HG03066 (cell line): ENCODE measurements around the gene CGN.

Source experiments
- ATAC-seq: cut with Tn5 transposase; IDR thresholded peaks from one replicate; pipeline ENCODE4 v1.9.1; 2021; ENCODE audit warnings: low read depth; ENCODE audit not compliant: unreplicated experiment

Gene CGN

GRCh38 chr1:151542710-151543129 is 31.5 kb downstream of the CGN start:
- no peak for ATAC-seq

- no peak for ATAC-seq
Observed at GRCh38 chr1:151545542-151545941, 34.4 kb downstream of the CGN start.

- no peak for ATAC-seq
Observed at GRCh38 chr1:151546011-151546925, 35.1 kb downstream of the CGN start.

- no peak for ATAC-seq
Observed at GRCh38 chr1:151547119-151547899, 36.1 kb downstream of the CGN start.

- ATAC-seq, result no peak
Observed at GRCh38 chr1:151547900-151548230, 36.7 kb downstream of the CGN start.

GRCh38 chr1:151549199-151549598 is 38.0 kb downstream of the CGN start:
- ATAC-seq, result no peak

GRCh38 chr1:151553659-151554058 is 42.5 kb downstream of the CGN start:
- ATAC-seq, result no peak

- ATAC-seq, result no peak
Observed at GRCh38 chr1:151556052-151556451, 44.9 kb downstream of the CGN start.

- ATAC-seq, result no peak
Observed at GRCh38 chr1:151562661-151563060, 51.5 kb downstream of the CGN start.

GRCh38 chr1:151563376-151563775 is 52.2 kb downstream of the CGN start:
- ATAC-seq, result no peak

- ATAC-seq, result no peak
Observed at GRCh38 chr1:151565502-151566189, 54.5 kb downstream of the CGN start.

GRCh38 chr1:151568626-151569088 is 57.5 kb downstream of the CGN start:
- ATAC-seq, result no peak

GRCh38 chr1:151570819-151571218 is 59.6 kb downstream of the CGN start:
- ATAC-seq, result no peak

GRCh38 chr1:151574575-151575529 is 63.7 kb downstream of the CGN start:
- no peak for ATAC-seq

- ATAC-seq, result no peak
Observed at GRCh38 chr1:151577173-151577572, 66.0 kb downstream of the CGN start.

- ATAC-seq, result no peak
Observed at GRCh38 chr1:151578941-151579340, 67.8 kb downstream of the CGN start.

- no peak for ATAC-seq
Observed at GRCh38 chr1:151579436-151580225, 68.4 kb downstream of the CGN start.

- ATAC-seq, result no peak
Observed at GRCh38 chr1:151581451-151581850, 70.3 kb downstream of the CGN start.

GRCh38 chr1:151581921-151582320 is 70.7 kb downstream of the CGN start:
- ATAC-seq, result no peak
